CD4-positive, alpha-beta T cell treated with Interleukin-21 for 1 hour (primary cell): ENCODE results near the gene FOXI1.
"Not testable (repeated sequence)": the region's sequence is repeated elsewhere in the genome, so short reads cannot be mapped to it uniquely, and the experiment has no call there.

Experiments
- DNase-seq: peaks from one replicate; pipeline ENCODE4 v3.0.0-alpha.2; 2020

The FOXI1 gene

DNA sequence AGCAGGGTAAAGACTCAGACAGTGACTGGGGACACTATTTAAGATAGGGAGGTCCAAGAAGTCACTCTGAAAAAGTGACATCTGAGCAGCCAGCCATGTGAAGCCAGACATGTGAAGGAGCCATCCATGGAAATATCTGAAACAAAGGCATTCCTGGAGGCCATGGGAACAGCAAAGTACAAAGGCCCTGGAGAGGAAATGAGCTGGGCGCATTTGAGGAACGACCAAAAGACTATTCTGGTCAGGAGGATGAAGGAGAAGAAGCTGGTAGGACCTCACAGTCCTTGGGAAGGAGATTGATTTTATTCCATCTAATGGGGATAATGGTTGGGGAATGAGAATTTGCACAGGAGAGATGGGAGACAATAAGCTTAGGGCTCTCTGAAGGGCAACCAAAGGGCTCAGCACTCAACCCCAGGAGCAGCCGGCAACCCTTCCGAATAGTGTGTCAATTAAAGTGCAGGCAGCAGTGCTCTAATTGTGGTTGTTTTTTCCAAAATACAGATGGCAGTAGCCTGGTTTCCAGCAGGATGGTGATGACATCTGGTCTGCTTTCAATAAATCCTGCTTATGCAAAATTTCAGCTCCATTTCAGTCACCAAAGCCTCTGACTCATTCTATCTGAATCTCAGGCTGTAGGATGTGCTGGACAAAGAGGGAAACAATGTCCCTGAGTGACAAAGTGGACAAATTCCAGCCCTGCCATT lies 26.7 kb downstream of the FOXI1 start:
- no peak for DNase-seq

DNA sequence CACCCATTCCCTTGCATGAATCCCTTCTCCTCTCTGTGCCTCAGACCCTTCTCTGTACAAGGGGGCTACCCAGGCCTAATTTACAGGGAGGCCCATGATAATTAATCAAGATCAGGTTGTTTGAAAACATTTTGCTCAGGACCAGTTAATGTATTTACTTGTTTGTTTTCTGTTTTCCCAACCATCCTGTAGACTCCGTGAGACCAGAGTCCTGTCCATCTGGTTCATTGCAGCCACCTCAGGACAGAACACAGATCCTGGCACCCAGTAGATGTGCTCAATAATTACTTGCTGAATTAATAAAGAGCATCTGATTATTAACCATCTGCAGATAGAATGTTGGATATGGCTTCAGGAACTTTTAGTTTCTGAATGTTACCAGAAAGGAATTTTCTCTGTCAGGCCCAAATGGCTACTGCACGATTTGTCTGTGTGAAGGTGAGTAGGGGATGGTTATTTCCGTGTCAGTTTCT lies 27.3 kb downstream of the FOXI1 start:
- DNase-seq = no peak

DNA sequence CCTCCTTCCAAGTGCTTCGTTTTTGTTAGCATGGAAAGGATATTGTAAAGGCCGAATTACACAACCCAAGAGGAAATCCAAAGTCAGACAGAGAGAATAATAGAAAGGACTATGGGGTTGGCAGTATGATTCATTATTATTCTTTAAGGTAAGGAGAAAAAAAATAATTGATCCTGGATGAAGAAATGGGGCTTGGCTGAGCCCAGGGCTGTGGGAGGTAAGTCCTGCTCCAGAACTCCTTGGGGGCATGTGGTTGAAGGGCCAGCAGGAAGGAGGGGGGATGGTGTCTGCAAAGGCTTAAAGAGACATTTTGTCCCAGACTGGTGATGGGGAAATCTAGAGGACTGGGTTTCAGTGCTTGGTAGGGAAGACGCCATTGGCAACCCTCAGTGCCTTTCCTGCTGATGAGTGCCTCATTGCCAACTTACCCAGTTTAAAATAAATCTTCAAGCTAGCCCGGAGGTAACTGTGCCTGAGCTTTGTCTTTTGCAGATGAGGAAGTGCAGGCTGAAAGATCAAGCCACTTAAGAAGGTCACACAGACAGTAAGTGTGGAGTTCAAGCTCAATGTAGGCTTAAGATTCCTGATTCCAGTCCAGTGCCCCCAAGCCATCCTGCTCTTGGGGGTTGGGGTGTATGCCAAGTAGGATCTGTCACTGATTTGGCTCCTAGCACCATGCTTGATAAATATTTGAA lies 30.2 kb downstream of the FOXI1 start:
- no peak for DNase-seq

DNA sequence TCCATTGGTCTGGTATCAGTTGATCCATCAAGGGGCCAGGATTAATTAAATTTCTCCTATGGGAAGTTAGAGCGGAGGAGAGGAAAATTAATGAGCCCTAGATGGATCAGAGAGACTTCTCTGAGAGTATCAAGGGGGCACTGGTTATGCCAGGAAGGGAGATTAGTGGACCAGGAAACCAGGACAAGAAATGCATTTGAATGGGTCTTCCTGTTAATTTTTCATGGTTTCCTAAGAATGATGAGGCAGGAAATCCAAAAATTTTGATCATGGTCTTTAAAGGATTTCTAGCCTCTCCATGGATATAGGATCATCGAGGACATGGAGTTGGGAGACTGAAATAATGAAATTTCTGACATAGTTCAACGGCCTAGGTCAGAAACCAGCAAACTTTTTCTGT lies 30.8 kb downstream of the FOXI1 start:
- DNase-seq = no peak

DNA sequence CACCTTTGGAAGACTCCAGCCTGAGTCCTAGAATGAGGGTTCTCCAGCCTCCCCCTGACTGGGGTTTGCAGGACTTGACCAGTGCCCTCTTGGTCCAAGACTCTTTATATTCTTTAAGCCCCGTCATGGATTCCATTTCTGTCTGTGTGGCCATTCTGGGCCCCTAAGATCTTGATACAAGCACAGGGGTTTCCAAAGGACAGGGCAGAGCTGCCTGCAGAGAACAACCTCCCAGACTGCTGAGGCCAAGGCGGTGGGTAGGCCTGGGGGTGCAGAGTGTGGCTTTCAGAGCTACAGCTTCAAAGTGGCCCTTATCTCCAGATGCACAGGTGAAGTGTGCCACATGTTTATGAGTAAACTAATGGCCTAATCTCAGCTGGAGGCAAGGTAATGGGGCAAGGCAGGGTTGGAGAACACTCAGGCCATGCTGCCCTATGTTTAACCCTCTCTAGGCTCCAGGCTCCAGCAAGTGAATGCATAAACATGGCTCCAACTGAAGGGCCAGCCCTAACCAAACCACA lies 32.1 kb downstream of the FOXI1 start:
- DNase-seq = no peak

DNA sequence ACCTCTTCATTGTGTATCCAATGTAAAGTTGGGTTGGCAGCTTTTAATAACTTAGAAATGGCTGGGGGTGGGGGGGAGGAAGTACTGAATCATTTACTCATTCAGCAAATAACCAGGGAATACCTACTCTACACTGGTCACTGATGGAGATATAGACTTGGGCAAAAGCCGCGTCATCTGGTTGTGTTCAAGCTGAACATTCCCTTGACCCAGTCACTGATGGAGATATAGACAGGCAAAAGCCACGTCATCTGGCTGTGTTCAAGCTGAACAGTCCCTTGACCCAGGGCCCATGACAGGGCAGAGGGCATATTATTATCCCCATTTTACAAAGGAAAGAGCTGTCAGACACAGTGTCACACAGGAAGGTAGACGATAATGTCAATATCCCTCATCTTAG lies 32.6 kb downstream of the FOXI1 start:
- DNase-seq = no peak

DNA sequence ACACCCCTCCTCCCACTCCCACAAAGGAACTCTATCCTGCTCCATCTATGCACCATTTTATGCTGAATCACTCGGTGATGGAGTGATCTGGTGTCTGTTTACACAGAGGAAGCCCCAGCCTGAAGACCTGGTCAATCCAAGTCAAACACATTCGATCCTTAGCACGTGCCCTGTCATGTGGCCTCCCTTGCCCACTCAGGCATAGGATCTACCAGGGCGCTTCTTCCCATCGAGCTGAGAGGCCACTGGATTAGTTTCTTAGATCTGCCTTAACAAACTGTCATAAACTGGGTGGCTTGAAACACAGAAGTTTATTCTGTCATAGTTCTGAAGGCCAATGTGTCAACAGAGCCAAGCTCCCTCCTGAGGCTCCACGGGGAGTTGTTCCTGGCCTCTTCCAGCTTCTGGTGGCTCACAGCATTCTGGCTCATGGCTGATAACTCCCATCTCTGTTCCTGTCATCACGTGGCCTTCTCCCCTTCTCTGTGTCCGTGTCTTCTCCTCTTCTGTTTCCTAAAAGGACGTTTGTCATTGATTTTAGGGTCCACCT lies 34.2 kb downstream of the FOXI1 start:
- DNase-seq = no peak

DNA sequence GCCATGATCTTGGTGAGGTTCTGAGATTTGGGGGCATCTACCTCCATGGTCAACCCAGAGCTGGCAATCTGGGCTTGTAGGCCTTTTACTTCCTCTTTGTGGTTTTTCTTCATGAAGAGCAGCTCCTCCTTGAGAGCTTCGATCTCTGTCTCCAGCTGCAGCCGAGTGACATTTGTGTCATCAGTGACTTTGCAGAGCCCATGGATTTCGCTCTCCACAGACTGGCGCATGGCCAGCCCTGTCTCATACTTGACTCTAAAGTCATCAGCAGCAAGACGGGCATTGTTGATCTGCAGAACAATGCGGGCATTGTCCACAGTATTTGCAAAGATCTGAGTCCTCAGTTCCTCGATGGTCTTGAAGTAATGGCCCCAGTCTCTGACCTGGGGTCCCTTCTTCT lies 35.5 kb downstream of the FOXI1 start:
- not testable (repeated sequence) for DNase-seq

DNA sequence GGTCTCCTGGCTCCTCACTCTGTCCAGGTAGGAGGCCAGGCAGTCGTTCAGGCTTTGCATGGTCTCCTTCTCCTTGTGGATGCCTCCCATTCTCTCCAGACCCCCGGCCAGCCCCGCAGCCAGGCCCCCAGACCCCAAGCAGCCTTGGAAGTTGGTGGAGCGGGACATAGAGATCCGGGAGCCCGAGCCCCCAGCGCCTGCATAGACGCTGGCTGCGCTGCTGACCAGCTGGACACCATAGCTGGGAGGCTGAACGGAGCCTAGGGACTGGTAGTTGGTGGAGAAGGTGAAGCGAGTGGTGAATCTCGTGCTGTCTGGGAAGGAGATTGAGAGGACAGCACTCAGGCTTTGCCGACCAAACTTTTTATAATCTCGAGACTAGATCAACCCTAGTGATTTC lies 35.9 kb downstream of the FOXI1 start:
- DNase-seq = no peak

DNA sequence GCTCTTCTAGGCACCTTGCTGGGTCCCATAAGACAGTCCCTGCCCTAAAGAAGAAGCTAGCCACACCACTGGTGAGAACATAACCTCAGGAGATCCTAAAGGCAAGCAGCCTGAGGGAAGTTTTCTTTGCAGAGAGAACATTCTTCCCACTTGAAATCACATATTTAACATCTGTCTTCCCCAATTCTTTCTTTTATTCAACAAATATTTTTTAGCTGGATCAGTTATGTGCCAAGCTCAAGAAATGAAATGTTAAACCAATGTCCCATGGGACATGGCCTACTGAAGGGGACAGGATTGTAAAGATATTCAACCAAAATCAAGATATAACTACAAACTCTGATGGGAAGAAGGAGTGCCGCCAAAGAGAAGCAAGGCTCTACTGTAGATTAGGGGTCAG lies 36.5 kb downstream of the FOXI1 start:
- DNase-seq = no peak

DNA sequence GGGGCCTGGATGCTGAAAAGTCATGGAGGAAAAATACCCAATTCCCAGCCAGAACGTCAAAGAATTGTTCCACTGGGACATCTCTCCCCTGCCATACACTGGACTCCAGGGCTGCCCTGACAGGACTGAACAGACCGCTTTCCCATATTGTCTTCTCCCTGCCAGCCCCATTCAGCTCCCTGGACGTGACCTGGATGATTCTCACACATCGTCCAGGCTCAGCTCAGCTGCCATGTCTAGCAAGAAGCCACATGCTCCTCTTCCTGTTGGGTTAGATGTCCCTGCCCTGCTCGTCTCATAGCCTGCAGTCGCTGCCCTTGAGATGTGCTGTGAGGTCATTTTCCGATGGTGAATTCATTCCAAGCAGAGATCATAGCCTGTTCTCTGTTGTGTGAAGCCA lies 37.4 kb downstream of the FOXI1 start:
- DNase-seq = no peak

DNA sequence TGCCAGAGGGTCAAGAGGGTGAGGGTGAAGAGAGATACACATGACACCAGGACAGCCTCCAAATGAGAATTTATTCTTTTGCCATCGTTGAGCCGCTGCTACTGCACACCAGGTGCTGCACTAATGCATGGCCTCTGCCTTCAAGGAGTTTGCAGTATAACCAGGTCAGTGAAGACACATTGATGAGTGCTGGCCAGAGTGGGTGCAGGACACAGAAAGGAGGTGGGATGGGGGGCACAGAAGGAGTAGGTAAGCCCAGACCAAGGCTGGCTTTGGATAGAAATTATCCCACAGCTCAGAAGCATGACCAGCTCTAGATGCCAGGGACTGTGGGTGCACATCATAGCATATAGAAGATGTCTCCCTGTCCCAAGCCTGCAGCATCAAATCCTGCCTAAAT lies 38.0 kb downstream of the FOXI1 start:
- DNase-seq = no peak

DNA sequence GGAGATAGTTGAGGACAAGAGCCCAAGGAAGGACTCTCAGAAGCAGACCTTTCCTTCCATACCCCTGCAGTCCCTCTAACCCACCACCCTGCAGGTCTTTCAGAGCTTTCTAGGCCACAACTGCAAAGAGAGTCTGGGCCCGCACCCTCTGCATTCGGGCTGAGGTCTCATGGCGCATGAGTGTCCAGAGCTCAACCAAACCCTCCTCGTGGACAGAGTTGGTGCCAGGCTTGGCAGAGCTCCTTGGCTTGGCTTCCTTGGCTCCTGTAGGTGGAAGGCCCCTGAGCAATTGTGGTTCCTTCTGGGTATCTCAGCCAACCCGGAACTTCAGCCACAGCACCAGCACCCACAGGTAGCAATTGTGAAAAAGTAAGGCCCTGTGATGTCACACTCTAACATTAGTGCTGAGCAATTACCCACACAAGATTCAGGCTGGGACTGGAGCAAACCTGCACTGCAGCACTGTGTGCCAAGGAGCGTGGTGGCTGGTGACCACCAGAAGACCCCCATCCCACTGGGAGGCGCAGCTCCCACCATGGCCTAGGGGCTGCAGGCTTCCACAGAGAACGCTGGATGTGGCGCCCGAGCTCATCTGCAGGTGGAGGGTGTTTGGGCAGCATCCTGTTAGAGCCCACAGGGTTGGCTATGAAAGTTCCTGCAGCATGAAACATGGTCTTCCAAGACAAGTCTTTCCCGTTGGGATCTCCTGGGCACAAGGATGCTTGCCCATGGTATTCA lies 38.8 kb downstream of the FOXI1 start:
- no peak for DNase-seq

DNA sequence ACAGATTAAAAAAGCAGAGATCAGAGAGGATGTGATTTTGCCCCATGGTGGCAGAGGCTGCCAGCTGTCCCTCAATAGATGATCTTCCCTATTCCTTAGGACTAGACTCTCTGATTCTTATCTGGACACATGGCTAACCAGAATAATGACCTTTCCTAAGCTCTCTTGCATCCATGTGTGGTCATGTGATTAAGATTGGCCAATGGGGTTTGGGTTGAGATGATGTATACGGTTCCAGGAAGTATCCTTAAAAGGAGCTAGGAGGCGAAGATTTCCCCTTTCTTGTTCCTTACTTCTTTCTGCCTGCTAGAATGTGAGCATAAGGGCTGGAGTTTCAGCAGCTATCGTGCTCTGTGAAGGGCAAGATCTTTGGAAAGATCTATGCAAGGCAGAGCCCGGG lies 39.8 kb downstream of the FOXI1 start:
- DNase-seq = no peak

DNA sequence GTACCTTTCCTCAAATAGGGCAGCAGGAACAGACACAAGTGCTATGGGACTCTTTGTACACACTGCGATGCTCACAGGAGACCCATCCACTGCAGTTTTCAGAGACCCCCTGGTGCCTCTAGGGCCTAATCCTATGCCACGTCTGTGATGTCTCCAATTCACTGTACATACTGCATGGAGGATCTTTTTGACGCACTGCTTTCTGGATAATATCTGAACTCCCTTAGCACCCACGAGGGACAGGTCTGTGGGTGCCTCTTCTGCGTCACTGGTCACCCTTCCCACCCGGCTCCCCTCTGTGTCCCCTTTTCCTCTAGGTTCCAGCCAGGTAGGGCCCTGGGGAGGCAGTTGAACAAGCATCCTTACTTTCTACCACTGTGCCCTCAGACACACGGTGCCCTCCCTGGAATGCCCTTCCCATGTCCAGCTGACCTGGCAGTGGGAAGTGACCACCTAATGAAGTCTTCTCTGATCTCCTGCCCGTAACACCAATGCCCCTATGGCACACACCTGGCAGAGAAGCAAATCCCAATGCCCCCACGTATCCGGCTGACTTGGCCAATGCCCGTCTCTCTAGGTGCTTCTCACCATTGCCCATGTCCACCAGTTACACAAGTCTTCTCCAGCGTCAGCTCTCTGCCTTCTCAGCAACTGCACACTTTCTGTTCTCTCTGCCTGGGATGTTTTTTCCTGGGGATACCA lies 41.5 kb downstream of the FOXI1 start:
- no peak for DNase-seq

DNA sequence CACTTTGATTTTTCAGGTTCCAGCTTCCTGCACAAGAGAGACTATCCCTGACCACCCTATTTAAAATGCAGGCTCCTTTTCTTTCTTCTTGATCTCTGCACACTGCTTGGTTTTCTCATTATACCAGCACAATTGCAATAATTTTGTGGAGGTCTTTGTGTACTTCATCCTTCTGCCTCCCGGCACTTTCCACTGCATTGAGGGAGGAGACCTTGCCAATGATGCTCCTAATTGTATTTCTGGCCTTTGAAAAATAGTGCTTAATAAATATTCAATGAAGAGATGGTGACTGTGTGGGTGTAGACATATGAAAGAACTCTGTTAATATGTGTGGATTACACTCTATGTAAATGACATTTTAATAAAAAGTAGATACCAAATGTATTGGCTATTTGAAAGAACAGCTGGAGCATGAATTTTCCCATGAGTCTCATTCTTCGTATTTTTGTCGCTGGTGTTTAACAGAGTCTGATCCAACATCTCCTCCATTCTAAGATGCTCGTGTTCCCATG lies 42.1 kb downstream of the FOXI1 start:
- DNase-seq = no peak

DNA sequence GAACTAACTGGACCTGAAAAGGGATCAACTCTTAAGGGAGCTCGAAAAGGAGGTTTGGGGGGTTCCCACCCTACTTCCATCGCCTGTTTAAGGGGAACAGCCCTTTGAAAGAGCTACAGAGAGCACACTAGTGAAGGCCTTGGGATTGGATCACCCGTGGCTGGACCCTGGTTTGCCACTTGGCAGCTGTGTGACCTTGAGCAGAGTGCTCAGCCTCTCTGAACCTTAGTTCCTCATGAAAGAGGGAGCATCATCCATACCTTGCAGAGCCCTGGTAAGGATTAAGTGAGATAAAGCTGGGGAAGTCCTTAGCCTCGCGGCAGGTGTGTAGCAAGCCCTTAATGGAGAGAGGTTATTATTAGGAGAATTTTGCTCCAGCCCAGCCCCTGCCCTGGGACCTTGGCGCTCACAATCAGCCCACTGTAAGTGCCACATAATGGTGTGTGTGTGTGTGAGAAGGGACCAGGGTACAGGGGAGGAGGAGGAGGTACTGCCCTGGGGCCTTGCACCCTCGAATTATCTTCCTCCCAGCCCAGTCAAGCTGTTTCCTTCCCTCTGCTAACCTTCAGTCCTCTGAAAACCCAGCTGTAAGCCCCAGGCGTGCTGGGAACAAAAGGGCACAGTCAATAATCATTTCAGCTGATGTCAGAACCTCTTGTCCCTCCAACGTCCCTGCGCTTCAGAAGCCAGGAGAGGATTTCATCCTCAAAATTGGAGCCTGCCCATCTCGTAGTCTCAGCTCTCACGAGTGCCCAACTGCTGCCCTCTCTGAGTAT lies 42.9 kb downstream of the FOXI1 start:
- no peak for DNase-seq

DNA sequence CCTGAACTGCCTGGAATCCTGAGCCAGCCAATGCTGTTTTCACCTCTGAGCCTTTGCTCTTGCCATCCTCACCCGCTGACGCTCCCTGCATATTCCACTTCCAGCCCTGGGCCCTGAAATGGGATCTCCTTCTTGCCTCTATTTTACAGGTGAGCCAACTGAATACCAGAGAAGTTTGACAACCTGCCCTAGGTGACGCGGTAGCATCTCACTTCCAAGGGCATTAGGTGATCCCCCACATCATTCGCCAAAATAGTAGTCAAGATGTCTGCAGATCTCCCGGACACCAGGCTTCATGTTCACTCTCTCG lies 43.5 kb downstream of the FOXI1 start:
- DNase-seq = no peak

DNA sequence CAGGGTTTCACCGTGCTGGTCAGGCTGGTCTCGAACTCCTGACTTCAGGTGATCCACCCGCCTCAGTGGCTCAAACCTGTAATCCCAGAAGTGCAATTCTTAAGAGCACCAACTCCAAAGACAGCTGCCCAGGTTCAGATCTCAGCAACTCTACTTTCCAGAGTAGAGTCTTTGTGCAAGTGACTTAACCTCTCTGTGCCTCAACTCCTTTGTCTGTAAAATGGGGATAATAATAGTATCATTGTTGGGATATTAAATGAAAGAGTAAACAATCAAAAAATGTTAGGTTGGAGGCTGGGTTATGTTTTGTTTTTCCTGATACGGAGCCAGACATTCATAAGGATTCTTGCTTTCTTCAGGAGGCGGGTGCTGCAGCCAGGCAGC lies 45.0 kb downstream of the FOXI1 start:
- no peak for DNase-seq

DNA sequence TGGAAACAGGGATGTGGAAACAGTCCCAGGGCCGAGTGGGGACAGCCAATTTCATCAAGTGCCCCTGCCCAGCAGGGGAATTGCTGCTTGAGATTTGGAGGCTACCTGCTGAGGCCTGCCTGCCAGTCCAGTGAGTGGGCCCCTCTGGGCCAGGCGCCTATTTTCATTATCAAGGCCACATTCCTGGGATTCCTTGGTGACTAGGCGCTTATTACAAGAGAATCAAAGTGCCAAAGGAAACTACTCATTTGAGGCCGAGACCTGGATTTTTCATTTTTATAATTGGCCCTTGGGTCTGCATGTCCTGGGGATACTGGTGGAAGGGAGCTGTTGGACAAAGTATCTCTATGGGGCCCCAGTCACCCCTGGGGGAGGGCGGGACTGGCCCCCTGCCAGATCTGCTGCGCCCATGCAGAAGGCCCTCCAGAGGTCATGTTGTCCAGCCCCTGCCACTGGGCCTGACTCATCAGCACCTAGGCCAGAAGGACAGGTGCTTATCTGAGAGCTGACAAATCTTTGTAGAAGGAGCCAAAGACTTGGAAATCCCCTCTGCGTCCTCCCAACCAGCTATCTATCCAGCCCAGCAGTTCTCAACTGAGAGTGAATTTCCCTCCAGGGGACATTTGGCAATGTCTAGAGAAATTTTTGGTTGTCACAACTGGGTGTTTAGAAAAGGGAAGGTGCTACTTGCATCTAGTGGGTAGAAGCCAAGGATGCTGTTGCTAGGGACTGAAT lies 45.6 kb downstream of the FOXI1 start:
- DNase-seq = no peak

DNA sequence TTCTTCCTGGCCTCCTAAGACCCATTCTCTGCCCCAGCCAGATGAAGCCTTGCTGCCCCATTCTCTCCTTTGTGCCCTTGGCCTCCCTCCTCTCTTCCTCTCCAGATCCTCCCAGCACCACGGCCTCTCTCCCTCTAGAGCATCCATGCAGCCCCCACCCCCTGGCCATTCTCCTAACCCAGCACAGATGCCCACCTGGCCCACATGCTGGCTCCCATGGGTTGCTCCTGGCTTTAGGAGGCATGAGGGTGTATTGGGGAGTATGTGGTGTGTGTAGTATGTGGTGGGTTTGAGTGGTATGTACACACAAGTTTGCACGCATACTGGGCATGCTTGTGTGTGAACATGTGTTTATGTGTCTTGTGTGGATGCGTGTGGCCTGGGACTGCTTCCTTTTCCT lies 47.1 kb downstream of the FOXI1 start:
- DNase-seq = no peak
